Lower leg skin (tissue), 3 donors: Measurements from ENCODE around the gene TOX2.

Experiments
- CTCF ChIP-seq, 3 donors: fragments of 450-650 bp; IDR thresholded peaks; one replicate each; pipeline ENCODE4 v1.5.1; 2016; ENCODE audit warnings: antibody characterized with exemption in 3 of 3, mild to moderate bottlenecking in 3 of 3, moderate library complexity in 2 of 3
- POLR2A ChIP-seq, 2 donors: fragments of 450-650 bp; IDR thresholded peaks; one replicate each; pipeline ENCODE4 v1.6.1; 2016 to 2017; ENCODE audit warnings: antibody characterized with exemption in 2 of 2, mild to moderate bottlenecking in 1 of 2, moderate library complexity in 1 of 2

- no peak for TF ChIP-seq CTCF (IDR thresholded peaks at IDR 0.05)
- no peak for TF ChIP-seq POLR2A (IDR thresholded peaks at IDR 0.05)
Observed at GRCh38 chr20:43968341-43969000, 53.8 kb downstream of the TOX2 start.
